GM12878 (cell line): Measurements from ENCODE around the gene PRPSAP1. TPM values are rescaled to one million over a fixed set of nuclear protein-coding genes. Genes with fewer than 3 reads are reported as not detected.

Experiments used
- ATAC-seq: fragments of 200-7000 bp; cut with Tn5 transposase; 3 replicates; pipeline ENCODE4 v1.9.1; 2020; ENCODE audit warnings: mild to moderate bottlenecking, moderate library complexity
- BruUV-seq: library from RNA; stranded (reverse); fragments of 400-500 nt; replicated peaks from 2 replicates; lab custom pipeline; 2021; lab: Mats Ljungman, UMichigan
- CTCF ChIA-PET: fragments of 300-600 bp; sonication (Branson Sonifier 250); formaldehyde crosslinking; extraction: SDS; loops from one replicate; lab custom pipeline; 2021; ENCODE audit warnings: inconsistent platforms; lab: Yijun Ruan, JAX
- POLR2A ChIA-PET: fragments of 350-600 bp; formaldehyde crosslinking; extraction: SDS; loops from one replicate; lab custom pipeline; 2021; ENCODE audit warnings: inconsistent platforms; lab: Charles Lee
- RAD21 ChIA-PET: fragments of 300-600 bp; sonication (Branson Sonifier 250); formaldehyde crosslinking; loops from one replicate; lab custom pipeline; 2023; ENCODE audit warnings: antibody characterized with exemption; ENCODE audit not compliant: unreplicated experiment; lab: Charles Lee
- SMC1A ChIA-PET: fragments of 300-600 bp; sonication (Branson Sonifier 250); formaldehyde crosslinking; loops from one replicate; lab custom pipeline; 2023; ENCODE audit not compliant: unreplicated experiment, uncharacterized antibody; lab: Charles Lee
- DNase-seq: peaks from one replicate; pipeline ENCODE4 v3.0.0-alpha.2; 2011; ENCODE audit warnings: low read depth, low spot score
- FAIRE-seq: peaks from 3 replicates; lab custom pipeline; 2011; peaks lifted over from hg19 to GRCh38; lab: Jason Lieb, UNC
- H2AFZ ChIP-seq: 2 replicates; pipeline ENCODE4 v1.6.0; 2011; ENCODE audit warnings: low read depth, low read length, control low read depth; ENCODE audit not compliant: control insufficient read depth
- H3K27ac ChIP-seq: 2 replicates; pipeline ENCODE4 v1.5.1; 2011; ENCODE audit warnings: control low read depth; ENCODE audit not compliant: control insufficient read depth, insufficient read depth
- H3K27me3 ChIP-seq, 2 experiments: replicated peaks in 1 of 2; 2 replicates each; pipeline versions ENCODE4 v1.6.0 to v1.6.1; 2011; ENCODE audit warnings: low read length in 1 of 2; ENCODE audit not compliant: control insufficient read depth in 2 of 2, insufficient read depth in 2 of 2
- H3K36me3 ChIP-seq, 2 experiments: 2 replicates each; pipeline ENCODE4 v1.5.1; 2011; ENCODE audit warnings: low read length in 1 of 2; ENCODE audit not compliant: control insufficient read depth in 2 of 2, insufficient read depth in 2 of 2
- H3K4me1 ChIP-seq: 2 replicates; pipeline ENCODE4 v1.6.1; 2011; ENCODE audit warnings: mild to moderate bottlenecking, low read length, moderate library complexity, mixed read lengths; ENCODE audit not compliant: control insufficient read depth, insufficient read depth
- H3K4me2 ChIP-seq: 2 replicates; pipeline ENCODE4 v1.6.0; 2011; ENCODE audit warnings: control low read depth; ENCODE audit not compliant: control insufficient read depth, insufficient read depth
- H3K4me3 ChIP-seq: fragments of 200-600 bp; sonication (generic); 2 replicates; pipeline ENCODE4 v1.5.1; 2016
- H3K79me2 ChIP-seq: 2 replicates; pipeline ENCODE4 v1.6.0; 2011; ENCODE audit warnings: low read length; ENCODE audit not compliant: control insufficient read depth, insufficient read depth
- H3K9ac ChIP-seq: 2 replicates; pipeline ENCODE4 v1.8.0; 2011; ENCODE audit warnings: low read length, control low read depth, mixed read lengths; ENCODE audit not compliant: control insufficient read depth, insufficient read depth
- H3K9me3 ChIP-seq: replicated peaks from 3 replicates; pipeline ENCODE4 v1.5.1; 2011; ENCODE audit warnings: mild to moderate bottlenecking, low read length; ENCODE audit not compliant: control insufficient read depth, insufficient read depth
- H4K20me1 ChIP-seq: 2 replicates; pipeline ENCODE4 v1.6.0; 2011; ENCODE audit not compliant: control insufficient read depth, insufficient read depth
- CBX3 ChIP-seq: fragments of 200-600 bp; sonication (generic); IDR thresholded peaks from 2 replicates; pipeline ENCODE4 v1.6.1; 2016; ENCODE audit warnings: low read depth, borderline replicate concordance
- CEBPB ChIP-seq, 2 experiments: fragments of 150-350 bp in 1 of 2; IDR thresholded peaks; 2 replicates each; pipeline ENCODE4 v1.6.1; 2012 to 2014; ENCODE audit warnings: low read depth in 2 of 2, low read length in 2 of 2, borderline replicate concordance in 1 of 2, inconsistent platforms in 1 of 2
- DPF2 ChIP-seq: fragments of 450-650 bp; IDR thresholded peaks from 2 replicates; pipeline ENCODE4 v1.6.1; 2017; ENCODE audit warnings: mild to moderate bottlenecking
- EGR1 ChIP-seq, 2 experiments: IDR thresholded peaks; 1 replicate in 1 of 2; 2 replicates in 1 of 2; pipeline ENCODE4 v1.6.1; 2011 to 2012; ENCODE audit warnings: low read depth in 2 of 2, low read length in 2 of 2, borderline replicate concordance in 1 of 2, mild to moderate bottlenecking in 1 of 2, moderate library complexity in 1 of 2
- IKZF1 ChIP-seq: fragments of 450-650 bp; conservative IDR thresholded peaks from 2 replicates; pipeline ENCODE4 v1.6.1; 2017; ENCODE audit warnings: antibody characterized with exemption, mild to moderate bottlenecking
- MTA2 ChIP-seq: fragments of 450-650 bp; IDR thresholded peaks from 2 replicates; pipeline ENCODE4 v1.6.1; 2016; ENCODE audit warnings: low read depth, mild to moderate bottlenecking, moderate library complexity
- MXI1 ChIP-seq: fragments of 150-350 bp; IDR thresholded peaks from 2 replicates; pipeline ENCODE4 v1.6.1; 2011; ENCODE audit warnings: low read depth, mild to moderate bottlenecking, inconsistent platforms, low read length, improper control_type of control experiment
- NR2C2 ChIP-seq: IDR thresholded peaks from 2 replicates; pipeline ENCODE4 v1.6.1; 2011; ENCODE audit warnings: borderline replicate concordance, low read depth; ENCODE audit not compliant: control insufficient read depth, insufficient read length
- PAX5 ChIP-seq: IDR thresholded peaks from 2 replicates; pipeline ENCODE4 v1.6.1; 2011; ENCODE audit warnings: low read depth, low read length, borderline replicate concordance
- RB1 ChIP-seq: fragments of 450-650 bp; formaldehyde crosslinking; IDR thresholded peaks from 2 replicates; pipeline ENCODE4 v1.6.1; 2017; ENCODE audit warnings: mild to moderate bottlenecking, borderline replicate concordance
- RFX5 ChIP-seq: IDR thresholded peaks from 2 replicates; pipeline ENCODE4 v1.6.1; 2011; ENCODE audit warnings: low read depth, low read length, improper control_type of control experiment
- SMAD5 ChIP-seq: IDR thresholded peaks from 2 replicates; pipeline ENCODE4 v1.6.1; 2016; ENCODE audit warnings: antibody characterized with exemption, low read depth
- STAT1 ChIP-seq: fragments of 450-650 bp; conservative IDR thresholded peaks from 2 replicates; pipeline ENCODE4 v1.6.1; 2014; ENCODE audit warnings: antibody characterized with exemption, mild to moderate bottlenecking
- STAT3 ChIP-seq: IDR thresholded peaks from 2 replicates; pipeline ENCODE4 v1.6.1; 2011; ENCODE audit warnings: low read depth, low read length, improper control_type of control experiment
- TCF12 ChIP-seq: IDR thresholded peaks from 2 replicates; pipeline ENCODE4 v1.6.1; 2011; ENCODE audit warnings: low read depth, mild to moderate bottlenecking, low read length
- YBX1 ChIP-seq: fragments of 450-650 bp; IDR thresholded peaks from 2 replicates; pipeline ENCODE4 v1.6.1; 2016; ENCODE audit warnings: antibody characterized with exemption
- ZBED1 ChIP-seq: IDR thresholded peaks from 2 replicates; pipeline ENCODE4 v1.6.1; 2016; ENCODE audit warnings: borderline replicate concordance
- ZBTB40 ChIP-seq: fragments of 450-650 bp; IDR thresholded peaks from 2 replicates; pipeline ENCODE4 v1.6.1; 2016; ENCODE audit warnings: mild to moderate bottlenecking, moderate library complexity, borderline replicate concordance
- ZNF24 ChIP-seq: fragments of 450-650 bp; IDR thresholded peaks from 2 replicates; pipeline ENCODE4 v1.6.1; 2017; ENCODE audit warnings: antibody characterized with exemption, mild to moderate bottlenecking
- WGBS: methylation state at CpG from one replicate; pipeline ENCODE4 v1.1.6; 2016; ENCODE audit warnings: low lambda C conversion rate; ENCODE audit not compliant: insufficient replicate concordance, insufficient coverage; ENCODE audit errors: missing lambda C conversion rate; 5-methylcytosine and 5-hydroxymethylcytosine counted together
- in situ Hi-C: fragments of 300-500 bp; cut with MboI; formaldehyde crosslinking; loops from 9 replicates; pipeline ENCODE4 v1.14.3; 2018; ENCODE audit warnings: mixed read lengths
- intact Hi-C: fragments of 100-400 bp; cut with micrococcal nuclease; formaldehyde crosslinking; loops from one replicate; pipeline ENCODE4 v1.14.2; 2022; ENCODE audit not compliant: unreplicated experiment
- polyA plus RNA-seq, 11 experiments: library from polyadenylated mRNA; depleted of rRNA in 4 of 11; unstranded in 6 of 11; stranded (reverse) in 5 of 11; fragments of >200 nt; fragmentation: Nextera tagmentation in 4 of 11; fragmentation: Illumina TruSeq in 1 of 11; extraction: Ambion mirVana in 4 of 11; extraction: Trizol in 1 of 11; gene quantifications; 1 replicate in 1 of 11; 2 replicates in 10 of 11; pipeline versions ENCODE4 v1.2.1 to v1.2.3, GENCODE V29; 2011 to 2016; ENCODE audit warnings: inconsistent platforms in 2 of 11, missing spikeins in 2 of 11, low read depth in 1 of 11
- total RNA-seq, 4 experiments: library from RNA; depleted of rRNA in 3 of 4; stranded (reverse); fragments of >200 nt in 3 of 4; fragmentation: Illumina TruSeq in 1 of 4; extraction: Trizol in 1 of 4; gene quantifications; 2 replicates each; pipeline versions ENCODE4 v1.2.1 to v1.2.3, GENCODE V29; 2013 to 2021

PRPSAP1 gene
- total and polyA plus RNA-seq, 10 of the 15 experiments (the other 5 are each of a cell fraction or from before 2014, with no cell fraction given), result 15.8 to 84.2 (median 44.2) TPM

- Histone ChIP-seq H3K27ac (no peak overlapping the region), H3K27me3 (no peaks in the 10 kb centered on the region), H3K9ac (no peak overlapping the region), H4K20me1 (no peaks in the 10 kb centered on the region), H3K79me2 (no peaks in the 10 kb centered on the region), H2AFZ (no peak overlapping the region), H3K9me3 (no peaks in the 10 kb centered on the region), H3K36me3 (peaks cover 0 to 3% of the 10 kb centered on the region in 2 experiments; a peak in 1 of 4 replicates), H3K4me1 (no peaks in the 10 kb centered on the region), H3K4me2 (no peak overlapping the region), H3K4me3 (no peak overlapping the region)
- ChIA-PET RAD21 (no interaction called here), SMC1A (interaction anchor here (1.9 to 2.1 kb wide), 2 partner anchors 16 to 61 kb away, joined by 4 to 5 read pairs; partner anchors contain the start of gene PRPSAP1), POLR2A (interaction anchor here (0.5 to 2.0 kb wide), 4 partner anchors 17 to 215 kb away, joined by 3 to 5 read pairs (median 3); partner anchors contain the start of gene PRPSAP1), CTCF (interaction anchor here (1.0 kb wide), 1 partner anchor 61 kb away, joined by 3 read pairs; no protein-coding TSS in a partner anchor)
- no peak for DNase-seq
- no TSS peak for BruUV-seq
- intact Hi-C loops, result no loop called here
- in situ Hi-C loops, result no loop called here
- no peak for FAIRE-seq
- 99% methylated on average over 7 of the region's 7 CpGs for WGBS
- no peak for ATAC-seq
- TF ChIP-seq NR2C2 (no peak), IKZF1 (no peak), YBX1 (no peak), ZBED1 (no peak), ZBTB40 (no peak), MXI1 (no peak), CEBPB (IDR thresholded peaks at IDR 0.05; ENCODE audit: borderline replicate concordance in 1 of 2, low read depth in 2 of 2, low read length in 2 of 2) (no peak), ZNF24 (no peak), PAX5 (no peak), MTA2 (no peak), DPF2 (no peak), STAT1 (no peak), STAT3 (no peak), RFX5 (no peak), EGR1 (IDR thresholded peaks at IDR 0.05; ENCODE audit: borderline replicate concordance in 1 of 2, low read depth in 2 of 2, low read length in 2 of 2) (no peak), SMAD5 (no peak), RB1 (no peak), CBX3 (no peak), TCF12 (no peak)
Measured at GRCh38 chr17:76336756-76337412, 16.8 kb downstream of the PRPSAP1 start.
